ENCODE measurements around the gene PARD3.

PARD3 gene

GRCh38 chr10:34323192-34323591 is 491.9 kb downstream of the PARD3 start:
- DNase-seq = no peak

- DNase-seq = peak; percentile 59
Observed at GRCh38 chr10:34320265-34320664, 494.8 kb downstream of the PARD3 start.

- DNase-seq = peak; percentile 74
Observed at GRCh38 chr10:34319197-34319846, 495.8 kb downstream of the PARD3 start.

GRCh38 chr10:34316154-34316553 is 498.9 kb downstream of the PARD3 start:
- DNase-seq = no peak

- no peak for DNase-seq
Observed at GRCh38 chr10:34314457-34314856, 500.6 kb downstream of the PARD3 start.

- DNase-seq = no peak
Observed at GRCh38 chr10:34313888-34314287, 501.2 kb downstream of the PARD3 start.

- DNase-seq = no peak
Observed at GRCh38 chr10:34313353-34313752, 501.7 kb downstream of the PARD3 start.

GRCh38 chr10:34311679-34312078 is 503.4 kb downstream of the PARD3 start:
- DNase-seq = no peak

GRCh38 chr10:34310234-34310633 is 504.9 kb downstream of the PARD3 start:
- no peak for DNase-seq

GRCh38 chr10:34305189-34305588 is 509.9 kb downstream of the PARD3 start:
- DNase-seq = no peak

GRCh38 chr10:34303022-34303421 is 512.1 kb downstream of the PARD3 start:
- no peak for DNase-seq

- no peak for DNase-seq
Observed at GRCh38 chr10:34299105-34299611, 515.9 kb downstream of the PARD3 start.

- DNase-seq = no peak
Observed at GRCh38 chr10:34298346-34298818, 516.7 kb downstream of the PARD3 start.

GRCh38 chr10:34297541-34298345 is 517.4 kb downstream of the PARD3 start:
- DNase-seq = peak; percentile 11

- DNase-seq = no peak
Observed at GRCh38 chr10:34295142-34295548, 520.0 kb downstream of the PARD3 start.

GRCh38 chr10:34294137-34294536 is 521.0 kb downstream of the PARD3 start:
- DNase-seq = no peak

- DNase-seq = no peak
Observed at GRCh38 chr10:34292675-34293074, 522.4 kb downstream of the PARD3 start.

- no peak for DNase-seq
Observed at GRCh38 chr10:34292194-34292565, 522.9 kb downstream of the PARD3 start.

GRCh38 chr10:34291466-34292193 is 523.5 kb downstream of the PARD3 start:
- DNase-seq = no peak

- no peak for DNase-seq
Observed at GRCh38 chr10:34290412-34291081, 524.5 kb downstream of the PARD3 start.

GRCh38 chr10:34288634-34289033 is 526.5 kb downstream of the PARD3 start:
- no peak for DNase-seq

GRCh38 chr10:34286136-34286739 is 528.9 kb downstream of the PARD3 start:
- DNase-seq = no peak

Measured in SHP77 treated with DMSO at 0.1 percent for 48 hours (cell line).